HepG2 (cell line): ENCODE measurements around the gene KLF16. TPM values are rescaled to one million over a fixed set of nuclear protein-coding genes. Genes with fewer than 3 reads are reported as not detected.

ENCODE experiments used
- AHR ChIP-seq: IDR thresholded peaks from 2 replicates; pipeline ENCODE4 v1.6.1; 2018; ENCODE audit warnings: missing genetic modification reagents, missing compliant biosample characterization
- DPF2 ChIP-seq: sonication (generic); formaldehyde crosslinking; IDR thresholded peaks from 2 replicates; pipeline ENCODE4 v1.4.0; 2020; ENCODE audit warnings: mild to moderate bottlenecking, low read depth, missing genetic modification reagents, borderline replicate concordance
- HMGXB4 ChIP-seq, 2 experiments: sonication (generic) in 1 of 2; formaldehyde crosslinking in 1 of 2; IDR thresholded peaks; 2 replicates each; pipeline versions ENCODE4 v1.4.0 to v1.6.1; 2018 to 2020; ENCODE audit warnings: missing genetic modification reagents in 2 of 2, borderline replicate concordance in 1 of 2, low read depth in 1 of 2, mild to moderate bottlenecking in 1 of 2, missing biosample characterization in 1 of 2
- KDM1A ChIP-seq: IDR thresholded peaks from 2 replicates; pipeline ENCODE4 v1.6.1; 2016; ENCODE audit warnings: missing compliant biosample characterization
- KMT2B ChIP-seq: IDR thresholded peaks from 2 replicates; pipeline ENCODE4 v1.6.1; 2016; ENCODE audit warnings: missing genetic modification reagents, missing compliant biosample characterization
- REXO4 ChIP-seq: sonication (generic); formaldehyde crosslinking; IDR thresholded peaks from 2 replicates; pipeline ENCODE4 v1.8.0; 2022; ENCODE audit warnings: missing genetic modification reagents, mild to moderate bottlenecking, borderline replicate concordance
- RXRB ChIP-seq: IDR thresholded peaks from 2 replicates; pipeline ENCODE4 v1.6.1; 2016; ENCODE audit warnings: borderline replicate concordance, missing genetic modification reagents, missing compliant biosample characterization
- SKI ChIP-seq: fragments of 450-650 bp; IDR thresholded peaks from one replicate; pipeline ENCODE4 v1.6.1; 2018; ENCODE audit warnings: mild to moderate bottlenecking; ENCODE audit not compliant: partially characterized antibody
- SRSF4 ChIP-seq: fragments of 200-400 bp; formaldehyde crosslinking; IDR thresholded peaks from one replicate; pipeline ENCODE4 v1.6.1; 2018; ENCODE audit warnings: mild to moderate bottlenecking, low read depth, low read length, moderate library complexity; ENCODE audit not compliant: poor library complexity, severe bottlenecking
- TARDBP ChIP-seq: sonication (generic); formaldehyde crosslinking; IDR thresholded peaks from 2 replicates; pipeline ENCODE4 v1.8.0; 2022; ENCODE audit warnings: mild to moderate bottlenecking, missing genetic modification reagents
- U2AF1 ChIP-seq: fragments of 200-400 bp; formaldehyde crosslinking; optimal IDR thresholded peaks from 2 replicates; pipeline ENCODE3; 2017; ENCODE audit warnings: mild to moderate bottlenecking, low read depth, low read length
- ZNF10 ChIP-seq: sonication (generic); formaldehyde crosslinking; IDR thresholded peaks from 2 replicates; pipeline ENCODE4 v1.4.0; 2020; ENCODE audit warnings: mild to moderate bottlenecking, low read depth, missing genetic modification reagents, borderline replicate concordance
- ZNF207 ChIP-seq: fragments of 450-650 bp; IDR thresholded peaks from 2 replicates; pipeline ENCODE4 v1.6.1; 2016; ENCODE audit warnings: antibody characterized with exemption, borderline replicate concordance
- polyA plus RNA-seq, 8 experiments: library from polyadenylated mRNA; depleted of rRNA in 3 of 8; stranded (reverse) in 7 of 8; unstranded in 1 of 8; fragments of >200 nt; fragmentation: Illumina TruSeq in 4 of 8; extraction: Trizol in 4 of 8; gene quantifications; 2 replicates each; pipeline versions ENCODE4 v1.2.1 to v1.2.3, GENCODE V29; 2011 to 2016; ENCODE audit warnings: low read depth in 4 of 8, missing spikeins in 1 of 8, mixed read lengths in 1 of 8; ENCODE audit not compliant: insufficient read depth in 1 of 8
- total RNA-seq, 5 experiments: library from RNA; depleted of rRNA; stranded (reverse); fragments of >200 nt; fragmentation: Illumina TruSeq; extraction: Trizol; gene quantifications; 2 replicates each; pipeline ENCODE4 v1.2.3, GENCODE V29; 2016; ENCODE audit warnings: low read depth in 1 of 5
- TF ChIP-seq, protein P1 (sequence below): sonication (generic); formaldehyde crosslinking; IDR thresholded peaks from 2 replicates; pipeline ENCODE4 v1.8.0; 2022; ENCODE audit warnings: mild to moderate bottlenecking, missing genetic modification reagents; ENCODE audit not compliant: insufficient replicate concordance
- TF ChIP-seq, protein P2 (sequence below): IDR thresholded peaks from 2 replicates; pipeline ENCODE4 v1.6.1; 2016; ENCODE audit warnings: low read depth, missing genetic modification reagents, missing compliant biosample characterization
- TF ChIP-seq, protein P3 (sequence below): sonication (generic); formaldehyde crosslinking; conservative IDR thresholded peaks from 2 replicates; pipeline ENCODE4 v1.4.0; 2020; ENCODE audit warnings: missing genetic modification reagents

Gene KLF16
- total and polyA plus RNA-seq, 2 of the 13 experiments (the other 11 are each of a cell fraction or from before 2014, with no cell fraction given), result 3.5 to 6.7 TPM

- TF ChIP-seq, protein P1, sequence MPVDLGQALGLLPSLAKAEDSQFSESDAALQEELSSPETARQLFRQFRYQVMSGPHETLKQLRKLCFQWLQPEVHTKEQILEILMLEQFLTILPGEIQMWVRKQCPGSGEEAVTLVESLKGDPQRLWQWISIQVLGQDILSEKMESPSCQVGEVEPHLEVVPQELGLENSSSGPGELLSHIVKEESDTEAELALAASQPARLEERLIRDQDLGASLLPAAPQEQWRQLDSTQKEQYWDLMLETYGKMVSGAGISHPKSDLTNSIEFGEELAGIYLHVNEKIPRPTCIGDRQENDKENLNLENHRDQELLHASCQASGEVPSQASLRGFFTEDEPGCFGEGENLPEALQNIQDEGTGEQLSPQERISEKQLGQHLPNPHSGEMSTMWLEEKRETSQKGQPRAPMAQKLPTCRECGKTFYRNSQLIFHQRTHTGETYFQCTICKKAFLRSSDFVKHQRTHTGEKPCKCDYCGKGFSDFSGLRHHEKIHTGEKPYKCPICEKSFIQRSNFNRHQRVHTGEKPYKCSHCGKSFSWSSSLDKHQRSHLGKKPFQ (CRISPR knock-in tag), result peak; percentile 2
- TF ChIP-seq, protein P2, sequence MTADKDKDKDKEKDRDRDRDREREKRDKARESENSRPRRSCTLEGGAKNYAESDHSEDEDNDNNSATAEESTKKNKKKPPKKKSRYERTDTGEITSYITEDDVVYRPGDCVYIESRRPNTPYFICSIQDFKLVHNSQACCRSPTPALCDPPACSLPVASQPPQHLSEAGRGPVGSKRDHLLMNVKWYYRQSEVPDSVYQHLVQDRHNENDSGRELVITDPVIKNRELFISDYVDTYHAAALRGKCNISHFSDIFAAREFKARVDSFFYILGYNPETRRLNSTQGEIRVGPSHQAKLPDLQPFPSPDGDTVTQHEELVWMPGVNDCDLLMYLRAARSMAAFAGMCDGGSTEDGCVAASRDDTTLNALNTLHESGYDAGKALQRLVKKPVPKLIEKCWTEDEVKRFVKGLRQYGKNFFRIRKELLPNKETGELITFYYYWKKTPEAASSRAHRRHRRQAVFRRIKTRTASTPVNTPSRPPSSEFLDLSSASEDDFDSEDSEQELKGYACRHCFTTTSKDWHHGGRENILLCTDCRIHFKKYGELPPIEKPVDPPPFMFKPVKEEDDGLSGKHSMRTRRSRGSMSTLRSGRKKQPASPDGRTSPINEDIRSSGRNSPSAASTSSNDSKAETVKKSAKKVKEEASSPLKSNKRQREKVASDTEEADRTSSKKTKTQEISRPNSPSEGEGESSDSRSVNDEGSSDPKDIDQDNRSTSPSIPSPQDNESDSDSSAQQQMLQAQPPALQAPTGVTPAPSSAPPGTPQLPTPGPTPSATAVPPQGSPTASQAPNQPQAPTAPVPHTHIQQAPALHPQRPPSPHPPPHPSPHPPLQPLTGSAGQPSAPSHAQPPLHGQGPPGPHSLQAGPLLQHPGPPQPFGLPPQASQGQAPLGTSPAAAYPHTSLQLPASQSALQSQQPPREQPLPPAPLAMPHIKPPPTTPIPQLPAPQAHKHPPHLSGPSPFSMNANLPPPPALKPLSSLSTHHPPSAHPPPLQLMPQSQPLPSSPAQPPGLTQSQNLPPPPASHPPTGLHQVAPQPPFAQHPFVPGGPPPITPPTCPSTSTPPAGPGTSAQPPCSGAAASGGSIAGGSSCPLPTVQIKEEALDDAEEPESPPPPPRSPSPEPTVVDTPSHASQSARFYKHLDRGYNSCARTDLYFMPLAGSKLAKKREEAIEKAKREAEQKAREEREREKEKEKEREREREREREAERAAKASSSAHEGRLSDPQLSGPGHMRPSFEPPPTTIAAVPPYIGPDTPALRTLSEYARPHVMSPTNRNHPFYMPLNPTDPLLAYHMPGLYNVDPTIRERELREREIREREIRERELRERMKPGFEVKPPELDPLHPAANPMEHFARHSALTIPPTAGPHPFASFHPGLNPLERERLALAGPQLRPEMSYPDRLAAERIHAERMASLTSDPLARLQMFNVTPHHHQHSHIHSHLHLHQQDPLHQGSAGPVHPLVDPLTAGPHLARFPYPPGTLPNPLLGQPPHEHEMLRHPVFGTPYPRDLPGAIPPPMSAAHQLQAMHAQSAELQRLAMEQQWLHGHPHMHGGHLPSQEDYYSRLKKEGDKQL (CRISPR knock-in tag), result no peak
- TF ChIP-seq SRSF4 (no peak), U2AF1 (peak; percentile 59), RXRB (CRISPR knock-in tag) (peak; percentile 39; the same call in 1 of the 2 replicates), TARDBP (CRISPR knock-in tag) (no peak; the same call in 1 of the 2 replicates), ZNF207 (no peak), AHR (CRISPR knock-in tag) (no peak), ZNF10 (CRISPR knock-in tag) (no peak), DPF2 (no peak), SKI (peak; percentile 80), KMT2B (CRISPR knock-in tag) (peak; percentile 52; the same call in 1 of the 2 replicates), KDM1A (CRISPR knock-in tag) (0 out of 2 replicates have a peak, but pooled peaks have one; percentile 48), HMGXB4 (CRISPR knock-in tag; IDR thresholded peaks at IDR 0.05; ENCODE audit: borderline replicate concordance in 1 of 2, low read depth in 1 of 2) (peak; percentile 57 to 66), REXO4 (no peak)
- TF ChIP-seq, protein P3, sequence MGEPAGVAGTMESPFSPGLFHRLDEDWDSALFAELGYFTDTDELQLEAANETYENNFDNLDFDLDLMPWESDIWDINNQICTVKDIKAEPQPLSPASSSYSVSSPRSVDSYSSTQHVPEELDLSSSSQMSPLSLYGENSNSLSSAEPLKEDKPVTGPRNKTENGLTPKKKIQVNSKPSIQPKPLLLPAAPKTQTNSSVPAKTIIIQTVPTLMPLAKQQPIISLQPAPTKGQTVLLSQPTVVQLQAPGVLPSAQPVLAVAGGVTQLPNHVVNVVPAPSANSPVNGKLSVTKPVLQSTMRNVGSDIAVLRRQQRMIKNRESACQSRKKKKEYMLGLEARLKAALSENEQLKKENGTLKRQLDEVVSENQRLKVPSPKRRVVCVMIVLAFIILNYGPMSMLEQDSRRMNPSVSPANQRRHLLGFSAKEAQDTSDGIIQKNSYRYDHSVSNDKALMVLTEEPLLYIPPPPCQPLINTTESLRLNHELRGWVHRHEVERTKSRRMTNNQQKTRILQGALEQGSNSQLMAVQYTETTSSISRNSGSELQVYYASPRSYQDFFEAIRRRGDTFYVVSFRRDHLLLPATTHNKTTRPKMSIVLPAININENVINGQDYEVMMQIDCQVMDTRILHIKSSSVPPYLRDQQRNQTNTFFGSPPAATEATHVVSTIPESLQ (CRISPR knock-in tag), result no peak
Observed at GRCh38 chr19:1905110-1905862, 41.9 kb upstream of the KLF16 start, which contains the start of the genes ADAT3 and SCAMP4 (continued).
